NCI-H146 treated with DMSO at 0.1 percent for 48 hours (cell line): ENCODE data around the gene KDM1B.
A peak's percentile ranks its signal among the peaks of the same experiment; 100 is the strongest.
"Not testable (repeated sequence)": the region's sequence is repeated elsewhere in the genome, so short reads cannot be mapped to it uniquely, and the experiment has no call there.

Source experiments
- DNase-seq: peaks from one replicate; lab custom pipeline; 2025; ENCODE audit not compliant: unreplicated experiment; lab: John Stamatoyannopoulos, UW

KDM1B gene

GRCh38 chr6:18186033-18186432, 30.8 kb downstream of the KDM1B start:
- no peak for DNase-seq

DNA sequence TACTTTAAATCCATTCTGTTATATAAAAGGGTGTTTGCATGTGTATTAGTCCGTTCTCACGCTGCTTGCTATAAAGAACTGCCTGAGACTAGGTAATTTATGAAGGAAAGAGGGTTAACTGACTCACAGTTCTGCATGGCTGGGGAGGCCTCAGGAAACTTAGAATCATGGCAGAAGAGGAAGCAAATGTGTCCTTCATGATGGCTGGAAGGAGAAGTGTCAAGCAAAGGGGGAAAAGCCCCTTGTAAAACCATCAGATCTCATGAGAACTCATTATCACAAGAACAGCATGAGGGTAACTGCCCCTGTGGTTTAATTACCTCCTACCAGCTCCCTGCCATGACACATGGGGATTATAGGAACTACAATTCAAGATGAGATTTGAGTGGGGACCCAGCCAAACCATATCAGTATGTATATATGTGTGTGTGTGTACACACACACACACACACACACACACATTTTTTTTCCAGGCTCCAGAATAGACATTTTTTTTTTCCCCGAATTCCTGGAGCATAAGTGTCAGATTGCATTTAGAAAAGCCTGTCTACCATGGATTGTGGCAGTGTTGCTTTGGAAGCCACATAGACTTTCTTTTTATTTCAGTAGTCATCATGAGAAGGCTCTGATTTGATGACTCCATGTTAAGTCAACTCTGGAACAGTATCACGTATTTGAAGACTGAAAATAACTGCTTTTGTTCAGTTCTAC, 31.5 kb downstream of the KDM1B start:
- DNase-seq: no peak

DNA sequence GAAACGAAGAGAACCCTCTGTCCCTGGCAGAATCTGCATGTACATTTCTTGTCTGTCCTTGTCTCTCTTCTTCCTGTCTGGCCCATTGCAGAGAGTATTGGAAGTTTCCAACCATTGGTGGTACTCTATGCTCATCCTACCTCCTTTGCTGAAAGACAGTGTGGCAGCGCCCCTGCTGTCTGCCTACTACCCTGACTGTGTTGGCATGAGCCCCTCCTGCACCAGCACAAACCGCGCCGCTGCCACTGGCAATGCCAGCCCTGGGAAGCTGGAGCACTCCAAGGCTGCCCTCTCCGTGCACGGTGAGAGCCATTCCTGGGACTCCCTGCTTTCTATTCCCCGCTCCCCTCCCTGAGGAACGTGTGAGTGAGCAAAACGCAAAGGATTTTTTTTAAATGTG, 32.5 kb downstream of the KDM1B start:
- DNase-seq: no peak

DNA sequence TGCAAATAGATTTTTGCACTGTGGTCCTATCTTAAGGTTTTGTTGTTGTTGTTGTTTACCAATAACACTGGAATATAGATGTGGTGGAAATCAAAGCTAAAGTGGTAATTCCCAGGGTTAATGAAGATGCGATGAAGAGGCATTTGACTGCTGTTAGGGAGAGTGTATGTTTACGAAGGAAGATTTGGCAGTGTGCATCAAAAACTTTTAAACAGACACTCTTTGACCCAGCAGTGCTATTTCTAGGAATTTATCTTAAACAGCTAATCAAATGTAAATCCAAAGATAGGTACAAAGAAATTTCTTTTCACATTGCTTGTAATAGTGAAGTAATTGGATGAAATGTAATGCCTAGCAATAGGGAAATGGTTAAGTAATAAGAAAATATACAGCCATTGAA, 34.0 kb downstream of the KDM1B start:
- no peak for DNase-seq

DNA sequence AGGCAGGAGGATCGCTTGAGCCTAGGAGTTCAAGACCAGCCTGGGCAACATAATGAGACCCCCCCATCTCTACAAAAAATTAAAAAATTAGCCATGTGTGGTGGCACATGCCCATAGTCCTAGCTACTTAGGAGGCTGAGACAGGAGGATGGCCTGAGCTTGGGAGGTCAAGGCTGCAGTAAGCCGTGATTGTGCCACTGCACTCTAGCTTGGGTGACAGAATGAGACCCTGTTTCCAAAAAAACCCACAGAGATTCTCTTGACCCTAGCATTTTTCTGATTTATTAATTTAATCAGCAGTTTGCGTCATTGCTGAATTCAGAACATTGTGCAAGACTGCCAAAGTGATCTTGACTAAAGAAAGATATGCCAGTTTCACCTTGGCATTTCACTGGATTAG, 36.8 kb downstream of the KDM1B start:
- DNase-seq: no peak

GRCh38 chr6:18203786-18204185, 48.6 kb downstream of the KDM1B start:
- no peak for DNase-seq

DNA sequence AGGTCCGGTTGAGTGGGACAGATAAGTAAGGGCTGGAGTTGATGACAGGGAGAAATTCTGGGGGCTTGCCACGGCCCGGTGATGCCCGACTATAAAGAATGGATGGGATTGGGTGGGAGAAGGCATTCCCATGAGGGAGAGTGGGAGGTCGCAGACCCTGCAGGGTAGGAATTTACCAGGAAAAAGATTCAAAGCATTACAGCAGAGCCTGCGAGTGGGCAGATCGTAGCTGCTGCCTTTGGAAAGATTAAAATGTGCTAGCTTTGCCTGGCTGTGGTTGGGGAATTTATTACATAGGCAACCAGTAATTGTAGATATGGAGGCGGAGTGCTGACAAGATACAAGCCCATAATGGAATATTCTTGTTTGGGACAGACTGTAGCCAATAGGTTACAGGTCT, 49.5 kb downstream of the KDM1B start:
- DNase-seq: no peak

DNA sequence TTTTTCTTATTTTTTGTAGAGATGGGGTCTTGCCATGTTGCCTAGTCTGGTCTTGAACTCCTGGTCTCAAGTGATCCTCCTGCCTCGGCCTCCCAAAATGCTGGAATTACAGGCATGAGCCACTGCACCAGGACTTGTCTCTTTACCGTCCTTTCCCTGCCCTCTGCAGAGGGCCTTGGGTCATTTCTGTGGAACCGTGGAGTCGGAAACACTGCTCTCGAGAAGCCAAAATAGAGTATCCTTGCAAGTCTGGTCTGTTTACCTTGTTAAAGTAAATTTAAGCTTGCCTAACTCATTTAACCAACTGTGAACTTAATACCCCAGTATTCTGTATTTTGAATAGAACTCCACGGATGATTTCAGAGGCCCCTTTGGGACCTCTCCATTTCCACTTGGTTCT, 51.4 kb downstream of the KDM1B start:
- no peak for DNase-seq

DNA sequence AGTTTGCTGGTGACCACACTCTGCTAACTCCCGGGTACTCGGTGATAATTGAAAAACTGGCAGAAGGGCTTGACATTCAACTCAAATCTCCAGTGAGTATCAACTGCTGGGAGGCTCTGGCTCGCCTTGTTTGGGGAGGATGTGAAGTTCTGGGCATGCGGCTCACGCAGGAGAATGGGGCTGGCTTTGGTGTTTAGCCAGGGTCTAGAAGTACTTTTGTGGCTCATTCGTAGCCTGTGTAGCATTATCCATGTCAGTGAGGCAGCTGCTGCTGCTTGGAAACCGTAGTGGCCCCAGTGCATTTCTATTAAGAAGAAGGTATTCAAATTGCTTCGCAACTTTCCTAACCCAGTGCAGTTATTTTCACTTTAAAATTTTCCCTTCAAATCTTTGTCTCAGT, 52.2 kb downstream of the KDM1B start:
- no peak for DNase-seq

GRCh38 chr6:18207949-18208348, 52.7 kb downstream of the KDM1B start:
- DNase-seq: peak; percentile 93

DNA sequence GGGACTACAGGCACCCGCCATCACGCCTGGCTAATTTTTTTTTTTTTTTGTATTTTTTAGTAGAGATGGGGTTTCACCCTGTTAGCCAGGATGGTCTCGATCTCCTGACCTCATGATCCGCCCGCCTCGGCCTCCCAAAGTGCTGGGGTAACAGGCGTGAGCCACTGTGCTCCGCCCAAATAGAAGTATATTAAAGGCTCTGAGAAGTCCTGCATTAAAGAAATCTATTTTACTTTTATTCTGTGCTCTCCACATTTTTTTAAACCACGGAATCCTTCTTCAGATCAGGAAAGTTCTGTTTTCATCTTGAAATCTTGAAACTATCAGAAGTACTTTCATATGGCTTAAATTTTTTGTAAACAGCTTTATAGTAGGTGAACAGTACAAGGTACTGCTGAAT, 53.6 kb downstream of the KDM1B start:
- DNase-seq: not testable (repeated sequence)

DNA sequence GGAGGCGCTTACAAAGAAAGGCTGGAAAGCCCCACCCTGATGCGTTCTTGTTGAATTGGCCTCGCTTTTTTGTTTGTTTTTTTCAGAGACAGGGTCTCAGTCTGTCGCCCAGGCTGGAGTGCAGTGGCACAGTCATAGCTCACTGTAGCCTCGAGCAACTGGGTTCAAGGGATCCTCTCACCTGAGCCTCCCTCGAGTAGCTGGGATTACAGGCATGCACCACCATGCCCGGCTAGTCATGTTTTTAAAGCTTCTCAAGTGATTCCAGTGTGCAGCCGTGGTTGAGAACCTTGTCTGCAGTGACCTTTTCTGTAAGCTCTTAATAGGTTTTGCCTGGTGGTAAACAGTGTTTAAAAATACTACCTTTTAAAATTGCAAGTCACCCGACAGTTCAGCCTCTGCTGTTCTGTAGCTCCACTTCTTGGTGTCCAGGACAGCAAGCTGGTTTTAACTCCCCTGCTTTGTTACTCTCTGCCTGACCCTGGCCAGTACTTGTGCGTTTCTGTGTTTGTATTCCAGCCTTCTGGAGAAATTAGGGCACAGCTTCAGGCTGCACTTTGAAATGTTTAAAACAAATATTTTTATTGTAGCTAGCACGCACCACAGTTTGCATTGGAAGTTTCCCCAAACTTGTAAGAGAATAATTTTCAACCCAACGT, 54.4 kb downstream of the KDM1B start:
- DNase-seq: peak; percentile 13

DNA sequence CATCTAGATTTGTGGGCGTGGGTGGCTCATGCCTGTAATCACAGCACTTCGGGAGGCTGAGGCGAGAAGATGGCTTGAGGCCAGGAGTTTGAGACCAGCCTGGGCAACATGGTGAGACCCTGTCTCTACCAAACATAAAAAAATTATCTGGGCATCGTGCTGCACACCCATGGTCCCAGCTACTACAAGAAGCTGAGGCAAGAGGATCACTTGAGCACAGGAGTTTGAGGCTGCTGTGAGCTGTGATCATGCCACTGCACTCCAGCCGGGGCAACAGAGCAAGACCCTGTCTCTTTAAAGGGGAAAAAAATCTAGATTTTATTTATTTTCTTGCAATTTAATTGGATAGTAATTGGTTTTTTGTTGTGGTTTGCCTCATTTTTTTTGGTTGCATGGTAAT, 55.5 kb downstream of the KDM1B start:
- DNase-seq: no peak

DNA sequence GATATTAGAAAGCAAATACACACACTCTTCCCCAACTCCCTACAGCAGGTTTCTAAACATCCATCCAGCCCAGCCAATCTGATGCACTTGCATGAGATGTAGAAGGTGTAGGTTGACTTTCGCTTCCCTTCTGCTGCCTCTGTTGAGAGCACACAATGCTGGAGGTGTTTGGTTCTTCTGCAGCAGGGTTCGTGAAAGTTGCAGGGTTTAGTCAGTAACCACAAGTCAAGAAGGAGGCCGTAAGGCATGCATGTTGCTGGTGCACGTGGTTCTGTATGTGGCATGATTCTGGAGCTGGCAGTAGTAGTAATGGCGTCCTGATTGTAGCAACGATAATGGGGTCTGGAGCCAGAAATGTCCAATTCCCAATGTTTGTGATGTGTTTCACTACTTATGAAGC, 56.1 kb downstream of the KDM1B start:
- DNase-seq: no peak

- no peak for DNase-seq
These were observed 57.0 kb downstream of the KDM1B start for GRCh38 chr6:18212231-18212630.

GRCh38 chr6:18213439-18213838, 58.2 kb downstream of the KDM1B start:
- DNase-seq: no peak

- no peak for DNase-seq
These were observed 58.8 kb downstream of the KDM1B start for GRCh38 chr6:18214003-18214402.

DNA sequence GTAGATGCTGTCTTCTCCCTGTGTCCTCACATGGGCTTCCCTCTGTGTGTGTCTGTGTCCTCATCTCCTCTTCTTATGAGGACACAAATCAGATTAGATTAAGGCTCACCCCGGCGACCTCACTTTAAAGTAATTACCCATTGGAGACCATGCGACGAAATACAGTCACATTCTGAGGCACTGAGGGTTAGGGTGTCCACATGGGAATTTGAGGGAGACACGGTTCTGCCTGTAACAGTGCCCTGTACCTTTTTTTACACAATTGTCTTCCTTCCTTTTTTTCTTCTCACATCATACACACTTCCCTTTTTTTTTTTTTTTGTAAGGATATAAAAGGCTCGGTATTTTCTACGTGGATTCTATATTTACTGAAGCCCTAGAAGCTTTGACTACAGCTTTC, 60.2 kb downstream of the KDM1B start:
- no peak for DNase-seq

GRCh38 chr6:18216411-18216810, 61.2 kb downstream of the KDM1B start:
- DNase-seq: no peak

DNA sequence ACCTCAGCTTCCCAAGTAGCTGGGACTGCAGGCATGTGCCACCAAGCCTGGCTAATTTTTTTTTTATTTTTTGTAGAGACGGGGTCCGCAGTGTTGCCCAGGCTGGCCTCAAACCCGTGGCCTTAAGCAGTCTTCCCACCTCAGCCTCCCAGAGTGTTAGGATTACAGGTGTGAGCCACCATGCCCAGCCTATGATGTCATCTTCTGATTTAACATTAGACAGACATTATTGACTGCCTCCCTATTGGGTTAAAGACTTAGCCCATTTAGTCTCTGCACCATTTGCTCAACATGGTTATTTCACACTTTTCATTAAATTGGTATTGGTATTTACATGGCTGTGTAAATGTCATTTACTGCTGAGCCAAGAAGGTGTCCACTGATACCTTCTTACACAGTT, 63.0 kb downstream of the KDM1B start:
- DNase-seq: no peak

GRCh38 chr6:18219591-18219990, 64.4 kb downstream of the KDM1B start:
- no peak for DNase-seq

DNA sequence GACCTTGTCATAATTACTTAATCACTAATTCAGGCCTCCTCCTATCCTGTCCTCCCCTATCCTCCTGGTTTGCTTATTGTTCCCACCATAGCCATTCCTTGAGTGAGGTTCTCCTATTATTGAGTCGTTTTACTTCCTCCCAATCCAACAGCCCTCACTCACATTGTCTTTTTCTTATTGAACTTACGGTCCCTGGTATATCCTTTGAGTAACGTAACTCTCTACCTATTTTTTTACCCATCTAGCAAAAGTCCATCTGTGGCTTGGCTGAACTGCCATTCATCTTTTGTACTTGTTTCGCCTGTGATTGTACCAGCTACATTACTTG, 66.0 kb downstream of the KDM1B start:
- no peak for DNase-seq

- not testable (repeated sequence) for DNase-seq
These were observed 71.4 kb downstream of the KDM1B start for GRCh38 chr6:18226451-18227105.
